Testis (tissue), 3 donors: ENCODE data around the gene SLC4A2. TPM values are rescaled to one million over a fixed set of nuclear protein-coding genes. Genes with fewer than 3 reads are reported as not detected.
A peak's percentile ranks its signal among the peaks of the same experiment; 100 is the strongest.

Experiments used
- DNase-seq: peaks from one replicate; pipeline ENCODE4 v3.0.0-alpha.2; 2019
- H3K27ac ChIP-seq, 2 donors: fragments of 200-600 bp; sonication (generic); one replicate each; pipeline ENCODE4 v1.5.1; 2019
- H3K27me3 ChIP-seq: fragments of 200-600 bp; sonication (generic); one replicate; pipeline ENCODE4 v1.5.1; 2019
- H3K36me3 ChIP-seq: fragments of 200-600 bp; sonication (generic); one replicate; pipeline ENCODE4 v1.5.1; 2017; ENCODE audit warnings: low read depth; ENCODE audit errors: missing control alignments
- H3K4me1 ChIP-seq: fragments of 200-600 bp; sonication (generic); one replicate; pipeline ENCODE4 v1.5.1; 2019
- H3K4me3 ChIP-seq, 2 donors: fragments of 200-600 bp; sonication (generic); one replicate each; pipeline ENCODE4 v1.5.1; 2017 to 2019
- H3K9me3 ChIP-seq: fragments of 200-600 bp; sonication (generic); one replicate; pipeline ENCODE4 v1.5.1; 2017
- CTCF ChIP-seq, 3 experiments: fragments of 450-650 bp in 2 of 3; fragments of 200-600 bp in 1 of 3; sonication (generic) in 1 of 3; IDR thresholded peaks; one replicate each; pipeline ENCODE4 v1.5.1; 2016 to 2019; ENCODE audit warnings: antibody characterized with exemption in 3 of 3, mild to moderate bottlenecking in 2 of 3, moderate library complexity in 1 of 3
- POLR2A ChIP-seq: fragments of 450-650 bp; IDR thresholded peaks from one replicate; pipeline ENCODE4 v1.6.1; 2017; ENCODE audit warnings: antibody characterized with exemption, mild to moderate bottlenecking, moderate library complexity
- WGBS, 2 donors: methylation state at CpG; one replicate each; pipeline ENCODE4 v1.1.5; 2018; 5-methylcytosine and 5-hydroxymethylcytosine counted together
- intact Hi-C: fragments of 100-400 bp; cut with DNase I; formaldehyde crosslinking; loops from one replicate; pipeline ENCODE4 v1.15.1; 2023; ENCODE audit warnings: low total_unique reads
- polyA plus RNA-seq: library from polyadenylated mRNA; stranded (reverse); fragments of 350-450 nt; fragmentation: Illumina TruSeq; extraction: RNeasy Lipid Tissue Mini Kit (QIAGEN cat#74804); gene quantifications from one replicate; pipeline ENCODE4 v1.2.3, GENCODE V29; 2014; ENCODE audit warnings: low read depth, low replicate concordance; ENCODE audit not compliant: insufficient read depth
- total RNA-seq, 2 donors: library from RNA; depleted of rRNA; stranded (reverse); fragments of >200 nt; gene quantifications; one replicate each; pipeline ENCODE4 v1.2.3, GENCODE V29; 2016

SLC4A2 gene
- total and polyA plus RNA-seq, 3 donors from 2014 or later = 68.9 to 153 (median 147) TPM

DNA sequence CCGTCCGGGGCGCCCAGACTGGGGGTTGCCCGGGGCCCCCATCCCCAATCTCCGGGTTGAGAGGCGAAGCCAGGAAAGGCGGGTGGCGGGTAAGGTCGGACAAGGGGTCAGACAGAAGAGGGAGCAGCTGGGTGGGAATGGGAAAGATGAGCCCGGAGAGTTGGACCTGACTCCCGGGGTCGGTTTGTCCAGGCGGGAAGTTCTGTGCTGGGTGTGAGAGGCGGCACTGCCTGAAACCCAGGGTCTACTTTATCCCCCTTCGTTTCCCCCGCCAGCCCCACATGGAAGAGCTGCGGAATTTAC lies 675 bp downstream of the SLC4A2 start:
- no peak for DNase-seq
- Histone ChIP-seq H3K4me3 (peak overlapping the region; percentile 86 to 93), H3K9me3 (no peaks in the 10 kb centered on the region), H3K4me1 (peaks cover 45% of the 10 kb centered on the region), H3K27ac (peak overlapping the region; percentile 84 to 98), H3K27me3 (no peaks in the 10 kb centered on the region), H3K36me3 (no peaks in the 10 kb centered on the region)
- intact Hi-C loops = no loop called here
- TF ChIP-seq POLR2A (no peak), CTCF (IDR thresholded peaks at IDR 0.05) (peak in 1 of 3 experiments; percentile 5)
- WGBS, 2 donors = 1 to 2% methylated on average over 12 to 17 of the region's 17 CpGs

GRCh38 chr7:151060416-151061212 lies 1.2 kb downstream of the SLC4A2 start:
- peak; percentile 71 for DNase-seq
- H3K4me1 ChIP-seq = peaks cover 45% of the 10 kb centered on the region
- TF ChIP-seq POLR2A = no peak
- TF ChIP-seq CTCF (IDR thresholded peaks at IDR 0.05) = no peak
- H3K27me3 ChIP-seq = no peaks in the 10 kb centered on the region
- no peaks in the 10 kb centered on the region for H3K9me3 ChIP-seq
- WGBS, 2 donors = 10 to 11% methylated on average over 11 to 21 of the region's 21 CpGs
- no peaks in the 10 kb centered on the region for H3K36me3 ChIP-seq
- peak overlapping the region; percentile 86 to 93 for H3K4me3 ChIP-seq
- peak overlapping the region; percentile 84 to 98 for H3K27ac ChIP-seq
- intact Hi-C loops = no loop called here

GRCh38 chr7:151061213-151062110 lies 2.1 kb downstream of the SLC4A2 start:
- Histone ChIP-seq H3K4me1 (peaks cover 45% of the 10 kb centered on the region), H3K27me3 (no peaks in the 10 kb centered on the region), H3K36me3 (no peaks in the 10 kb centered on the region), H3K4me3 (peak overlapping the region in 1 of 2 donors; percentile 93), H3K9me3 (no peaks in the 10 kb centered on the region), H3K27ac (peak overlapping the region; percentile 2 to 98)
- 49 to 52% methylated on average over 22 to 33 of the region's 33 CpGs for WGBS, 2 donors
- DNase-seq = no peak
- intact Hi-C loops = no loop called here
- TF ChIP-seq CTCF (IDR thresholded peaks at IDR 0.05) (no peak), POLR2A (no peak)

GRCh38 chr7:151062111-151062398 lies 2.7 kb downstream of the SLC4A2 start:
- Histone ChIP-seq H3K27ac (peak overlapping the region in 1 of 2 donors; percentile 2), H3K36me3 (no peaks in the 10 kb centered on the region), H3K4me1 (peaks cover 42% of the 10 kb centered on the region), H3K9me3 (no peaks in the 10 kb centered on the region), H3K27me3 (no peaks in the 10 kb centered on the region), H3K4me3 (peak overlapping the region in 1 of 2 donors; percentile 20)
- intact Hi-C loops = no loop called here
- WGBS, 2 donors = 35 to 38% methylated on average over 2 to 11 of the region's 11 CpGs
- no peak for DNase-seq
- no peak for TF ChIP-seq POLR2A
- TF ChIP-seq CTCF (IDR thresholded peaks at IDR 0.05) = no peak
